CD4-positive, alpha-beta T cell treated with Interleukin-15 for 1 hour (primary cell): ENCODE data around the gene SULT1A2.
A peak's percentile ranks its signal among the peaks of the same experiment; 100 is the strongest.
"Not testable (repeated sequence)": the region's sequence is repeated elsewhere in the genome, so short reads cannot be mapped to it uniquely, and the experiment has no call there.

Source experiments
- DNase-seq: peaks from one replicate; pipeline ENCODE4 v3.0.0-alpha.2; 2020

Gene SULT1A2

GRCh38 chr16:28608867-28609596 is 12.2 kb upstream of the SULT1A2 start:
- DNase-seq: not testable (repeated sequence)

- not testable (repeated sequence) for DNase-seq
Observed at GRCh38 chr16:28608496-28608808, 11.6 kb upstream of the SULT1A2 start.

GRCh38 chr16:28607681-28608495 is 11.0 kb upstream of the SULT1A2 start:
- DNase-seq: not testable (repeated sequence)

GRCh38 chr16:28607116-28607623 is 10.3 kb upstream of the SULT1A2 start:
- DNase-seq: no peak

DNA sequence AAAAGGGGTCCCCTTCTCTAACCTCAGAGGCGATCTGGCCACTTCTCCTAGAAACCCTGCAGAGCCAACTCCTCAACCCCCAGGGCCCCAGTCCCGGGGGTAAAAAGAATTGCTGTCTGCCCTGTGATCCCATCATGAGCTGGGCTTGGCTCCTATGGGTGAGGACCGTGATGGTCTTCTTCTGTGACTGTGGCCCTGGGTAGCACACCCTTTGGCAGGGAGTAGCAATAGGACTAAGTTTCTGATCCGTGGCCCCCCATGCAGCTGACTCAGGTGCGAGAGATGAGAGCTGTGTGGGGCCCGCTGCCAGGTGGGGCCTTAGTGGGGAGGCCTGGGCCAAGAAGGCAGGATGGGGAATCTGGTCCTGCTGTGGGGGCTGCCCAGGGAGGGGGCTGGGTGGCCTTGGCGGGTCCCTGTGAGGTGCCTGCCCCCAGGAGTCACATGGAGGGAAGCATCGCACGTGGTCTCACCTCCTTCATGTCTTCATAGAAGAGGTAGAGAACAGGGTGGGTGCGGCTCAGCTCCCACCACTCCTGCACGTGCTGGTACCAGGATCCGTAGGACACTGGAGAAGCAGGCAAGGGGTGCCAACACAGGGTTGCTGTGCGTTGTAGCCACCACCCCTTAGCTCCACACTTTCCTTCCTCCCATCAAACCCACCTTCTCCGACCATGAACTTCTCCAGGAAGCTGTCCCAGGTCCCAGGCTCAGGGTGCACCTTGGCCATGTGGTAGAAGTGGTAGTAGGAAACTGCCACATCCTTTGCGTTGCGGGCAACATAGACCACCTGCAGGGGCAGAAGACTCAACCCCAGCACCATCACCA is 9.7 kb upstream of the SULT1A2 start:
- no peak for DNase-seq

GRCh38 chr16:28604186-28604565 is 7.3 kb upstream of the SULT1A2 start:
- DNase-seq: no peak

GRCh38 chr16:28603381-28604185 is 6.7 kb upstream of the SULT1A2 start:
- peak; percentile 12 for DNase-seq

DNA sequence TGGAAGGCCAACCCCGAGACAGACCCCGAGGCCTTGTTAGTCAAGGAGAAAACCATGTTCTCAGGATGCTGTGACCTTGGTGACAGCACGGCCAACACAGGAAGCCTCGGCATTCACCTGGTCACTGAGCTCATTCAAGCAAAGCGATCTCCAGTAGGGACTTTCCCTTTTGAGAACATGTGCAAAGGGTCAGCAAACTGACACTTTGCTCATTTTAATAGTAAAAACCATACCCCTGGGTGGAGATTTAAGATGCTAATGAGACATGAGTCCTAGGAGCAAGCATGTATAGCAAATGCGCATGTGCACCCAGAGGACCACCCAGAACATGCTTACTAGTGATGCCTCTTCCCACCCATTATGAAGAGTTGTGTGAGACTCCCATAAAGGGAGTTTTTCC is 5.7 kb upstream of the SULT1A2 start:
- DNase-seq: no peak

DNA sequence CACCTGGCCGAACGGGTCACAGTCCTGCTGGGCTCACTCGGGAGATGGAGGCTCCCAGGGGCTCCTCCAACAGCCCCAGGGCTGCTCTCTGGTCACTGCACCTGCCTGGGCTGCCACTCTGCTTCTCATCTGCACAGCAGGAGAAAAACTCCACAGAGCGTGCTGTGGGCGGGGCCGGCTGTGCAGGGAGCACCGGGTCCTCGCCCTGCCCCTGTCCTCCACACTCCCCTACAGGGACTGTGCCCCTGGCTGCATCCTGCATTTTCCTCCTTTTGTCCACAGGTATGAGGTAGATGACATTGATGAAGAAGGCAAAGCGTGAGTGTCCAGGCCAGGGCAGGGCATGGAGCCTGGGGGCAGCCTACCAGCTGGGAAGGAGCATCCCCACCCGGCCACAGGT is 5.2 kb upstream of the SULT1A2 start:
- DNase-seq: peak; percentile 4

DNA sequence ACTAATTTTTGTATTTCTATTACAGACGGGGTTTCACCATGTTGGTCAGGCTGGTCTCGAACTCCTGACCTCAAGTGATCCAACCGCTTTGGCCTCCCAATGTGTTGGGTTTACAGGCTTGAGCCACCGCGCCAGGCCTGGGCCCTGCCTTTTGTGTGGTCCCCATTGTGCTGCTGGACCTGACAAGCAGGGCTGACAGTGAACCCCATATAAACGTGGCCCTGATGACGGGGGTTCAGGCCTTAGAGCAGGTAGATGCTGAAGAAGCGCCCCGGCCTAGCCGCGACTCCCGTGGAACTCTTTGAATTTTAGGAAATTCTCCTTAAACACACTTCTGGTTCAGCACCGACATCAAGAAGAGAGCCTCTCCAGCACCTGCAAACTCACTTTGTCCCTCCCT is 4.7 kb upstream of the SULT1A2 start:
- peak; percentile 0 for DNase-seq

DNA sequence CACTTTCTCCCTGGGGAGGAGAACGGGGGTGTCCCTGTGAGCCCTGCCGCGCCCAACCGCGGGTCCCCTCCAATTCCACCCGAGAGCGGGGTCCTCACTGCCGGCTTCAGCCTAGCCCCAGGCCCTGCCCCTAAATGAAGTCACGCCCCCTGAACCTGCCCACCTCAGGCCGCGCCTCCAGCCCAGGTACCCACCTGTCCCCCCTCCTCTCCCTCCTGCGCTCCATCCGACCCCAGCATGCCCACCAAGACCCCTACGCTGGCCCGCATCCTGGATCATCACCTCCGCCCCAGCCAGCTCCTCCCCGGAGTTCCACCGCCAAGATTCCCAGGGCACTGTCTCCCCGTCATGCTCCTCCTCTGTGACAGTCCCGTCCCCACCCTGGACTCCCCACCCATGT is 4.1 kb upstream of the SULT1A2 start:
- DNase-seq: not testable (repeated sequence)

DNA sequence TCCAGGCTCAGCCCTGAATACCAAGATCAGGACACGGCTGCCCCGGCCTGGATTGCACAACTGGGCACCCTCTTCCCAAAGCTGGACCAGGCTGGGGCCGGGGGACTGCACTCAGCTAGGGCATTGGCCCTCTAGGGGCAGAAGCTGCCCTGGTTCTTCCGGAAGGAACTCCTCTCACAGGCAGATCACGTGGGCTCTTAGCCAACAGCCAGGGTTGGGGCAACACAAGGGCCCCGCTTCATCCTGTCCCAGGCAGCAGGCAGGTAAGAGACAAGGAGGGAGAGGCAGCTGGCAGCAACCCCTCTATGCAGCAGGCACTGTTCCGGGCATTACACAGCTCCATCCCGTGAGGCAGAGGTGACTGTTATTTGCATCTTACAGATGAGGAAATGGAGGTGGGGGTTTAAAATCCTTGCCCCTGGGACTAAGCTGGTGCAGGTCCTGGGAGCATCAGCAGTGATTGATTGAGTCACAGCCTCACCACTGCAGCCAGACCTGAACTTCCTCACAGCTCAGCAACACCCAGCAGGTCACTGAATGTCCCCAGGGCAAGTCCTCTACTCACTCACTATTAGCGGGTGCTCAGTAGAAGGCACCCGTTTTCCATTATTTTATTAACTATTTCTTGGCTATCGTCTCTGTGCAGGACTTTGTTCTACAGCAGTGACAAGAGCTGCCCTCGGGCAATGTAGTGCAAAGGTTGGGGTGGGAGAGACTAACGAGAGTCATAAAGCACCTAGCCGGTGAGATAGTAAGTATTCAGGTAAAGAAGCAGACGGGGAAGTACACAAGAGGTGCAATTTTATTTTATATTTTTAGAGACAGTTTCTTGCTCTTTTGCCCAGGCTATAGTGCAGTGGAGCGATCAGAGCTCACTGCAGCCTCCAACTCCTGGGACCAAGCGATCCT is 2.8 kb upstream of the SULT1A2 start:
- DNase-seq: not testable (repeated sequence)

GRCh38 chr16:28597692-28598261 is 927 bp upstream of the SULT1A2 start:
- no peak for DNase-seq

DNA sequence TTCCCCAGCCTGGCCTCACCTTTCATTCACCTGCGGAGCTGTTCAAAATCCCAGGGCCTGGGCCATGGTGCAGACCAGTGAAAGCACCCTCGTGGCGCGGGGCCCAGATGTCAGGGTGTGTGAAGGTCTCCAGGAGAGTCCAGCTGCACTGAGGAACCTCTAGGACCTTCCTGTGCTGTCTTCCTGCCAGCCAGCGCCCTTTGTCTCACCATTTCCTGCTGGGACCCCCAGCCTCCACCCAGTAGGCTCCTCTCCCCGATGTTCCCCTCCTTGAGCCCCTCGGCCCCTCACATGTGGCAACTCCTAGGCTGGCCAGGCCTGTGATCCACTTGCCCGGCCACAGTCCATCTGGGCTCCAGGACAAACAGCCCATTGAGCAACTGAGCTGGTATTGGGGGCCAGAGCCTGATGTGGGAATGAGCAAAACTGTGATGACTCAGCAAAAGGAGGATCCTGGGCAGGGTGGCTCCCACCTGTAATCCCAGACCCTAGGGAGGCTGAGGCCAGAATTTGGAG is 677 bp downstream of the SULT1A2 start:
- no peak for DNase-seq

DNA sequence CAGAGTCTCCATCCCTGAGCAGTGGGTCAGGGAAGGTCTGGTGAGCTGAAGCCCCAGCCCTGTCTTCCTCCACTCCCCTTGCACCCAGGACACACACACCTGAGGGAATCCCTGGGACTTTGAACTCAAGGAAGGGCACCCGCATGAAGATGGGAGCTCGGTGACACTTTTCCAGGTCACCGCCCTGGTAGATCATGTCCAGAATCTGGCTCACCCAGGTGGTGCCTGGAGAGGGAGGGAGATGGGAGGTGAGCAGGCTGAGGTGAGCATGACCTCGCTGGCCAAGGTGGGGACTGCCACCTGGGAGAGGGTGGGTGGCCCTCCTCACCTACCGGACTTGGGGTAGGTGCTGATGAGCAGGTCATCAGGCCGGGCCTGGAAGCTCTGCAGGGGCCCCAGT is 1.4 kb downstream of the SULT1A2 start:
- not testable (repeated sequence) for DNase-seq

- no peak for DNase-seq
Observed at GRCh38 chr16:28592979-28593553, 3.8 kb downstream of the SULT1A2 start.

GRCh38 chr16:28592511-28592910 is 4.3 kb downstream of the SULT1A2 start:
- no peak for DNase-seq

GRCh38 chr16:28591355-28591754 is 5.5 kb downstream of the SULT1A2 start:
- no peak for DNase-seq

GRCh38 chr16:28590384-28591340 is 6.2 kb downstream of the SULT1A2 start:
- no peak for DNase-seq
